Measurements from ENCODE around the gene FKBP4. TPM values are rescaled to one million over a fixed set of nuclear protein-coding genes. Genes with fewer than 3 reads are reported as not detected.

Gene FKBP4
- total and polyA plus RNA-seq, 9 of the 15 experiments (the other 6 are each of a cell fraction or from before 2014, with no cell fraction given), result 16.3 to 154 (median 90.1) TPM

DNA sequence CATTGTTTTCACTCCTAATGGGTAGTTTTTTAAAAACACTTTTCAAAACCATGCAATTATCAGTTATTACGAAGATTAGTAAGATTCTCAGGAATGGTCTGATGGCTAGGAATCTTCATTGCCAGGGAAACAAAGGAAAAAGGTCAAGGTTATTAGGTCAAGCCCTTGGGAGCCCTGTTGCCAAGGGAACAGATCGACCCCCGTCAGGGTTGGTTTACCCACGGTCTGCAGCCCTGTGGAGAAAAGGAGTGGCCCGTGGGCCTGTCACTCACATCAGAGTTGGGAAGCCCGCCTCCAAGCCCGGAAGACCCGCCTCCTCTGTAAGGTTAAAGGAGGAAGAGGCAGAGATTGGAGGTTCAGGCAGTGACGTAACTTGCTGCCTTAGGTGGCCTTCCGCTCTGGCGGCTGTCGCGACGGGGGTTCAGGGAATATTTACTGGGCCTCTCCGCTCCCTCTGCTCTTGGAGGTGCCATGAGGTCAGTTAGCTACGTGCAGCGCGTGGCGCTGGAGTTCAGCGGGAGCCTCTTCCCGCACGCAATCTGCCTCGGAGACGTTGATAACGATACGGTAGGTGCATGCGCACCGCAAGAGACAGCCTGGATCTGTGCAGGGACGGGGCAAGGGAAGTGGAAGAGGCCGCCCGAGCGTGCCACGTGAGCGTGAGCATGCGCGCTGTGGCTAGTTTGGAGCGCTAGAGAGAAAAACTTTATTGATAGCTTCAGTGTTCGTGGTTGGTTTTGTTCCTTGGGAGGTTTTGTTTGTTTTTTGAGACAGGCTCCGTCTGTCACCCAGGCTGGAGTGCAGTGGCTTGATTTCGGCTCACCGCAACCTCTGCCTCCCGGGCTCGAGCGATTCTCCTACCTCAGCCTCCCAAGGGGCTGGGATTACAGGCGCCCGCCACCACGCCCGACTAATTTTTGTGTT, 17.8 kb downstream of the FKBP4 start, which contains the start of gene ITFG2 (continued):
- TF ChIP-seq, protein P1, sequence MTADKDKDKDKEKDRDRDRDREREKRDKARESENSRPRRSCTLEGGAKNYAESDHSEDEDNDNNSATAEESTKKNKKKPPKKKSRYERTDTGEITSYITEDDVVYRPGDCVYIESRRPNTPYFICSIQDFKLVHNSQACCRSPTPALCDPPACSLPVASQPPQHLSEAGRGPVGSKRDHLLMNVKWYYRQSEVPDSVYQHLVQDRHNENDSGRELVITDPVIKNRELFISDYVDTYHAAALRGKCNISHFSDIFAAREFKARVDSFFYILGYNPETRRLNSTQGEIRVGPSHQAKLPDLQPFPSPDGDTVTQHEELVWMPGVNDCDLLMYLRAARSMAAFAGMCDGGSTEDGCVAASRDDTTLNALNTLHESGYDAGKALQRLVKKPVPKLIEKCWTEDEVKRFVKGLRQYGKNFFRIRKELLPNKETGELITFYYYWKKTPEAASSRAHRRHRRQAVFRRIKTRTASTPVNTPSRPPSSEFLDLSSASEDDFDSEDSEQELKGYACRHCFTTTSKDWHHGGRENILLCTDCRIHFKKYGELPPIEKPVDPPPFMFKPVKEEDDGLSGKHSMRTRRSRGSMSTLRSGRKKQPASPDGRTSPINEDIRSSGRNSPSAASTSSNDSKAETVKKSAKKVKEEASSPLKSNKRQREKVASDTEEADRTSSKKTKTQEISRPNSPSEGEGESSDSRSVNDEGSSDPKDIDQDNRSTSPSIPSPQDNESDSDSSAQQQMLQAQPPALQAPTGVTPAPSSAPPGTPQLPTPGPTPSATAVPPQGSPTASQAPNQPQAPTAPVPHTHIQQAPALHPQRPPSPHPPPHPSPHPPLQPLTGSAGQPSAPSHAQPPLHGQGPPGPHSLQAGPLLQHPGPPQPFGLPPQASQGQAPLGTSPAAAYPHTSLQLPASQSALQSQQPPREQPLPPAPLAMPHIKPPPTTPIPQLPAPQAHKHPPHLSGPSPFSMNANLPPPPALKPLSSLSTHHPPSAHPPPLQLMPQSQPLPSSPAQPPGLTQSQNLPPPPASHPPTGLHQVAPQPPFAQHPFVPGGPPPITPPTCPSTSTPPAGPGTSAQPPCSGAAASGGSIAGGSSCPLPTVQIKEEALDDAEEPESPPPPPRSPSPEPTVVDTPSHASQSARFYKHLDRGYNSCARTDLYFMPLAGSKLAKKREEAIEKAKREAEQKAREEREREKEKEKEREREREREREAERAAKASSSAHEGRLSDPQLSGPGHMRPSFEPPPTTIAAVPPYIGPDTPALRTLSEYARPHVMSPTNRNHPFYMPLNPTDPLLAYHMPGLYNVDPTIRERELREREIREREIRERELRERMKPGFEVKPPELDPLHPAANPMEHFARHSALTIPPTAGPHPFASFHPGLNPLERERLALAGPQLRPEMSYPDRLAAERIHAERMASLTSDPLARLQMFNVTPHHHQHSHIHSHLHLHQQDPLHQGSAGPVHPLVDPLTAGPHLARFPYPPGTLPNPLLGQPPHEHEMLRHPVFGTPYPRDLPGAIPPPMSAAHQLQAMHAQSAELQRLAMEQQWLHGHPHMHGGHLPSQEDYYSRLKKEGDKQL (CRISPR knock-in tag; IDR thresholded peaks at IDR 0.05; ENCODE audit: borderline replicate concordance), result no peak
- TF ChIP-seq GABPA (tag; conservative IDR thresholded peaks at IDR 0.05; ENCODE audit: low read depth) (peak; percentile 94), SAP30 (IDR thresholded peaks at IDR 0.05; ENCODE audit: borderline replicate concordance, insufficient read depth, low read depth, low read length, poor library complexity, severe bottlenecking) (peak; percentile 57), NR1H2 (CRISPR knock-in tag; IDR thresholded peaks at IDR 0.05) (0 out of 2 replicates have a peak, but pooled peaks have one; percentile 76), NRF1 (conservative IDR thresholded peaks at IDR 0.05 in 1 of 2, IDR thresholded peaks at IDR 0.05 in 1 of 2) (peak; percentile 96 to 97)
- TF ChIP-seq, protein P2, sequence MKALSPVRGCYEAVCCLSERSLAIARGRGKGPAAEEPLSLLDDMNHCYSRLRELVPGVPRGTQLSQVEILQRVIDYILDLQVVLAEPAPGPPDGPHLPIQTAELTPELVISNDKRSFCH (CRISPR knock-in tag; IDR thresholded peaks at IDR 0.05), result no peak
- TF ChIP-seq, protein P2 (tag; IDR thresholded peaks at IDR 0.05), result no peak; the same call in 1 of the 2 replicates
- TF ChIP-seq, protein P3, sequence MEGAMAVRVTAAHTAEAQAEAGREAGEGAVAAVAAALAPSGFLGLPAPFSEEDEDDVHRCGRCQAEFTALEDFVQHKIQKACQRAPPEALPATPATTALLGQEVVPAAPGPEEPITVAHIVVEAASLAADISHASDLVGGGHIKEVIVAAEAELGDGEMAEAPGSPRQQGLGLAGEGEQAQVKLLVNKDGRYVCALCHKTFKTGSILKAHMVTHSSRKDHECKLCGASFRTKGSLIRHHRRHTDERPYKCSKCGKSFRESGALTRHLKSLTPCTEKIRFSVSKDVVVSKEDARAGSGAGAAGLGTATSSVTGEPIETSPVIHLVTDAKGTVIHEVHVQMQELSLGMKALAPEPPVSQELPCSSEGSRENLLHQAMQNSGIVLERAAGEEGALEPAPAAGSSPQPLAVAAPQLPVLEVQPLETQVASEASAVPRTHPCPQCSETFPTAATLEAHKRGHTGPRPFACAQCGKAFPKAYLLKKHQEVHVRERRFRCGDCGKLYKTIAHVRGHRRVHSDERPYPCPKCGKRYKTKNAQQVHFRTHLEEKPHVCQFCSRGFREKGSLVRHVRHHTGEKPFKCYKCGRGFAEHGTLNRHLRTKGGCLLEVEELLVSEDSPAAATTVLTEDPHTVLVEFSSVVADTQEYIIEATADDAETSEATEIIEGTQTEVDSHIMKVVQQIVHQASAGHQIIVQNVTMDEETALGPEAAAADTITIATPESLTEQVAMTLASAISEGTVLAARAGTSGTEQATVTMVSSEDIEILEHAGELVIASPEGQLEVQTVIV (CRISPR knock-in tag; IDR thresholded peaks at IDR 0.05; ENCODE audit: borderline replicate concordance), result no peak
- TF ChIP-seq, protein P4, sequence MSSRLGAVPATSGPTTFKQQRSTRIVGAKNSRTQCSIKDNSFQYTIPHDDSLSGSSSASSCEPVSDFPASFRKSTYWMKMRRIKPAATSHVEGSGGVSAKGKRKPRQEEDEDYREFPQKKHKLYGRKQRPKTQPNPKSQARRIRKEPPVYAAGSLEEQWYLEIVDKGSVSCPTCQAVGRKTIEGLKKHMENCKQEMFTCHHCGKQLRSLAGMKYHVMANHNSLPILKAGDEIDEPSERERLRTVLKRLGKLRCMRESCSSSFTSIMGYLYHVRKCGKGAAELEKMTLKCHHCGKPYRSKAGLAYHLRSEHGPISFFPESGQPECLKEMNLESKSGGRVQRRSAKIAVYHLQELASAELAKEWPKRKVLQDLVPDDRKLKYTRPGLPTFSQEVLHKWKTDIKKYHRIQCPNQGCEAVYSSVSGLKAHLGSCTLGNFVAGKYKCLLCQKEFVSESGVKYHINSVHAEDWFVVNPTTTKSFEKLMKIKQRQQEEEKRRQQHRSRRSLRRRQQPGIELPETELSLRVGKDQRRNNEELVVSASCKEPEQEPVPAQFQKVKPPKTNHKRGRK (tag; IDR thresholded peaks at IDR 0.05), result no peak
- TF ChIP-seq, protein P5, sequence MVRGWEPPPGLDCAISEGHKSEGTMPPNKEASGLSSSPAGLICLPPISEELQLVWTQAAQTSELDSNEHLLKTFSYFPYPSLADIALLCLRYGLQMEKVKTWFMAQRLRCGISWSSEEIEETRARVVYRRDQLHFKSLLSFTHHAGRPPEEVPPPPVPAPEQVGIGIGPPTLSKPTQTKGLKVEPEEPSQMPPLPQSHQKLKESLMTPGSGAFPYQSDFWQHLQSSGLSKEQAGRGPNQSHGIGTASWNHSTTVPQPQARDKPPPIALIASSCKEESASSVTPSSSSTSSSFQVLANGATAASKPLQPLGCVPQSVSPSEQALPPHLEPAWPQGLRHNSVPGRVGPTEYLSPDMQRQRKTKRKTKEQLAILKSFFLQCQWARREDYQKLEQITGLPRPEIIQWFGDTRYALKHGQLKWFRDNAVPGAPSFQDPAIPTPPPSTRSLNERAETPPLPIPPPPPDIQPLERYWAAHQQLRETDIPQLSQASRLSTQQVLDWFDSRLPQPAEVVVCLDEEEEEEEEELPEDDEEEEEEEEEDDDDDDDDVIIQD (CRISPR knock-in tag; IDR thresholded peaks at IDR 0.05), result no peak
